MM.1S (cell line): ENCODE measurements around the gene CHST11.

Source experiments
- DNase-seq: peaks from one replicate; pipeline ENCODE4 v3.0.0-alpha.2; 2015
- H2AFZ ChIP-seq: fragments of 300-600 bp; sonication (generic); 2 replicates; pipeline ENCODE4 v1.6.0; 2016; ENCODE audit warnings: antibody characterized with exemption, low read length
- H3F3A ChIP-seq: fragments of 300-600 bp; sonication (generic); 2 replicates; pipeline ENCODE4 v1.6.1; 2016; ENCODE audit warnings: mild to moderate bottlenecking, antibody characterized with exemption, low read length, moderate library complexity, mixed read lengths; ENCODE audit not compliant: insufficient read depth
- H3K27ac ChIP-seq: fragments of 300-600 bp; sonication (generic); 2 replicates; pipeline ENCODE4 v1.5.1; 2016; ENCODE audit warnings: mild to moderate bottlenecking, low read length
- H3K27me3 ChIP-seq: fragments of 300-600 bp; sonication (generic); replicated peaks from 2 replicates; pipeline ENCODE4 v1.6.0; 2016; ENCODE audit warnings: low read length; ENCODE audit not compliant: insufficient read depth
- H3K36me3 ChIP-seq: fragments of 300-600 bp; sonication (generic); replicated peaks from 2 replicates; pipeline ENCODE4 v1.6.1; 2016; ENCODE audit warnings: mild to moderate bottlenecking, low read length, mixed read lengths; ENCODE audit not compliant: insufficient read depth
- H3K4me1 ChIP-seq: fragments of 300-600 bp; sonication (generic); 2 replicates; pipeline ENCODE4 v1.6.1; 2016; ENCODE audit warnings: low read length, mixed read lengths
- H3K4me2 ChIP-seq: fragments of 300-600 bp; sonication (generic); 2 replicates; pipeline ENCODE4 v1.6.0; 2016; ENCODE audit warnings: low read depth, low read length
- H3K4me3 ChIP-seq: fragments of 300-600 bp; sonication (generic); 2 replicates; pipeline ENCODE4 v1.5.1; 2016; ENCODE audit warnings: low read length, mixed read lengths
- H3K79me2 ChIP-seq: fragments of 300-600 bp; sonication (generic); 2 replicates; pipeline ENCODE4 v1.6.1; 2016; ENCODE audit warnings: mixed run types, low read length, mixed read lengths
- H3K9ac ChIP-seq: fragments of 300-600 bp; sonication (generic); 2 replicates; pipeline ENCODE4 v1.6.1; 2016; ENCODE audit warnings: low read length, mixed read lengths
- H3K9me2 ChIP-seq: fragments of 300-600 bp; sonication (generic); replicated peaks from 2 replicates; pipeline ENCODE4 v1.6.1; 2016; ENCODE audit warnings: mild to moderate bottlenecking, low read length, mixed read lengths; ENCODE audit not compliant: insufficient read depth
- H3K9me3 ChIP-seq: fragments of 300-600 bp; sonication (generic); replicated peaks from 2 replicates; pipeline ENCODE4 v1.6.1; 2016; ENCODE audit warnings: mild to moderate bottlenecking, low read length, mixed read lengths; ENCODE audit not compliant: insufficient read depth
- H4K20me1 ChIP-seq: fragments of 300-600 bp; sonication (generic); 2 replicates; pipeline ENCODE4 v1.6.1; 2016; ENCODE audit warnings: mild to moderate bottlenecking, low read length, moderate library complexity, mixed read lengths; ENCODE audit not compliant: insufficient read depth
- CTCF ChIP-seq: fragments of 300-600 bp; sonication (generic); IDR thresholded peaks from 2 replicates; pipeline ENCODE4 v1.5.1; 2016; ENCODE audit warnings: antibody characterized with exemption, low read length, mixed read lengths
- EZH2 ChIP-seq: fragments of 300-600 bp; sonication (generic); optimal IDR thresholded peaks from 2 replicates; pipeline ENCODE3; 2017; ENCODE audit warnings: low read depth, mild to moderate bottlenecking, antibody characterized with exemption, low read length, mixed read lengths
- EZH2phosphoT487 ChIP-seq: fragments of 300-600 bp; sonication (generic); IDR thresholded peaks from 2 replicates; pipeline ENCODE4 v1.6.1; 2018; ENCODE audit warnings: antibody characterized with exemption, low read length

Gene CHST11

GRCh38 chr12:104534857-104535248 is 78.1 kb downstream of the CHST11 start:
- Histone ChIP-seq H4K20me1 (no peaks in the 10 kb centered on the region), H3F3A (0 out of 2 replicates have a peak, but pooled peaks cover 4% of the 10 kb centered on the region), H3K4me3 (no peak overlapping the region), H3K9me2 (no peaks in the 10 kb centered on the region), H3K4me1 (peaks cover 12% of the 10 kb centered on the region), H3K36me3 (no peaks in the 10 kb centered on the region), H2AFZ (no peak overlapping the region), H3K27me3 (no peaks in the 10 kb centered on the region), H3K9me3 (no peaks in the 10 kb centered on the region), H3K9ac (no peak overlapping the region), H3K79me2 (peaks cover 54% of the 10 kb centered on the region), H3K4me2 (no peak overlapping the region), H3K27ac (no peak overlapping the region)
- TF ChIP-seq CTCF (no peak), EZH2phosphoT487 (no peak), EZH2 (no peak)
- no peak for DNase-seq

- H3K4me2 ChIP-seq = no peak overlapping the region
- no peak overlapping the region for H3K27ac ChIP-seq
- H3K4me1 ChIP-seq = peaks cover 12% of the 10 kb centered on the region
- peaks cover 52% of the 10 kb centered on the region for H3K79me2 ChIP-seq
- no peaks in the 10 kb centered on the region for H3K9me3 ChIP-seq
- no peaks in the 10 kb centered on the region for H3K9me2 ChIP-seq
- H2AFZ ChIP-seq = no peak overlapping the region
- H3K36me3 ChIP-seq = no peaks in the 10 kb centered on the region
- H3F3A ChIP-seq = 0 out of 2 replicates have a peak, but pooled peaks cover 4% of the 10 kb centered on the region
- no peaks in the 10 kb centered on the region for H3K27me3 ChIP-seq
- TF ChIP-seq EZH2 (no peak), CTCF (no peak), EZH2phosphoT487 (no peak)
- DNase-seq = no peak
- H3K4me3 ChIP-seq = no peak overlapping the region
- no peak overlapping the region for H3K9ac ChIP-seq
- no peaks in the 10 kb centered on the region for H4K20me1 ChIP-seq
Observed at GRCh38 chr12:104535369-104535768, 78.6 kb downstream of the CHST11 start.

GRCh38 chr12:104536841-104537240 is 80.1 kb downstream of the CHST11 start:
- peaks cover 45% of the 10 kb centered on the region for H3K79me2 ChIP-seq

More at GRCh38 chr12:104536841-104537240, 80.1 kb downstream of the CHST11 start:
- H3K4me1 ChIP-seq = peaks cover 12% of the 10 kb centered on the region
- H3K9me3 ChIP-seq = no peaks in the 10 kb centered on the region
- H3K9ac ChIP-seq = no peak overlapping the region
- DNase-seq = no peak
- no peaks in the 10 kb centered on the region for H3K27me3 ChIP-seq
- no peak overlapping the region for H2AFZ ChIP-seq
- H4K20me1 ChIP-seq = no peaks in the 10 kb centered on the region
- 0 out of 2 replicates have a peak, but pooled peaks cover 4% of the 10 kb centered on the region for H3F3A ChIP-seq
- no peak for TF ChIP-seq EZH2
- no peak for TF ChIP-seq EZH2phosphoT487
- TF ChIP-seq CTCF = no peak
- H3K4me3 ChIP-seq = no peak overlapping the region
- H3K4me2 ChIP-seq = no peak overlapping the region
- no peaks in the 10 kb centered on the region for H3K9me2 ChIP-seq
- no peaks in the 10 kb centered on the region for H3K36me3 ChIP-seq
- no peak overlapping the region for H3K27ac ChIP-seq
